ENCODE results near the gene CLEC7A. TPM values are rescaled to one million over a fixed set of nuclear protein-coding genes. Genes with fewer than 3 reads are reported as not detected.

The CLEC7A gene
- total RNA-seq, 2 donors from 2014 or later, result not detected

GRCh38 chr12:10068644-10069043 lies 61.4 kb downstream of the CLEC7A start:
- TF ChIP-seq, protein P1, sequence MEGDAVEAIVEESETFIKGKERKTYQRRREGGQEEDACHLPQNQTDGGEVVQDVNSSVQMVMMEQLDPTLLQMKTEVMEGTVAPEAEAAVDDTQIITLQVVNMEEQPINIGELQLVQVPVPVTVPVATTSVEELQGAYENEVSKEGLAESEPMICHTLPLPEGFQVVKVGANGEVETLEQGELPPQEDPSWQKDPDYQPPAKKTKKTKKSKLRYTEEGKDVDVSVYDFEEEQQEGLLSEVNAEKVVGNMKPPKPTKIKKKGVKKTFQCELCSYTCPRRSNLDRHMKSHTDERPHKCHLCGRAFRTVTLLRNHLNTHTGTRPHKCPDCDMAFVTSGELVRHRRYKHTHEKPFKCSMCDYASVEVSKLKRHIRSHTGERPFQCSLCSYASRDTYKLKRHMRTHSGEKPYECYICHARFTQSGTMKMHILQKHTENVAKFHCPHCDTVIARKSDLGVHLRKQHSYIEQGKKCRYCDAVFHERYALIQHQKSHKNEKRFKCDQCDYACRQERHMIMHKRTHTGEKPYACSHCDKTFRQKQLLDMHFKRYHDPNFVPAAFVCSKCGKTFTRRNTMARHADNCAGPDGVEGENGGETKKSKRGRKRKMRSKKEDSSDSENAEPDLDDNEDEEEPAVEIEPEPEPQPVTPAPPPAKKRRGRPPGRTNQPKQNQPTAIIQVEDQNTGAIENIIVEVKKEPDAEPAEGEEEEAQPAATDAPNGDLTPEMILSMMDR (conservative IDR thresholded peaks at IDR 0.05), result no peak
- Histone ChIP-seq H3K9me3 (ENCODE audit: control insufficient read depth, low read length) (no peaks in the 10 kb centered on the region), H3K27me3 (ENCODE audit: control insufficient read depth, insufficient read depth, low read length, poor library complexity, severe bottlenecking) (no peaks in the 10 kb centered on the region), H3K9ac (ENCODE audit: extremely low read depth, low read length, poor library complexity, severe bottlenecking) (no peak overlapping the region), H3K27ac (ENCODE audit: low read depth, low read length) (no peak overlapping the region), H3K4me1 (ENCODE audit: control insufficient read depth, insufficient read depth, low read length) (no peaks in the 10 kb centered on the region), H3K4me3 (ENCODE audit: low read length) (no peak overlapping the region), H3K36me3 (ENCODE audit: control insufficient read depth, insufficient read depth, low read length) (no peaks in the 10 kb centered on the region)
- H3K4me3 Mint-ChIP-seq, result no peak overlapping the region
- H3K9me3 Mint-ChIP-seq, result no peaks in the 10 kb centered on the region
- DNase-seq, result no peak
- peaks cover 3% of the 10 kb centered on the region for H3K4me1 Mint-ChIP-seq
- 88 to 100% methylated on average over 1 of the region's 1 CpG for WGBS, 2 experiments (ENCODE audit: insufficient coverage in 1 of 2, insufficient read length in 1 of 2)
- H3K36me3 Mint-ChIP-seq (ENCODE audit: low read depth), result no peaks in the 10 kb centered on the region
- no peaks in the 10 kb centered on the region for H3K27me3 Mint-ChIP-seq (ENCODE audit: insufficient read depth)
- no peak overlapping the region for H3K27ac Mint-ChIP-seq

- no peak for DNase-seq
- no peaks in the 10 kb centered on the region for H3K4me1 ChIP-seq (ENCODE audit: control insufficient read depth, insufficient read depth, low read length)
- no peak overlapping the region for H3K27ac Mint-ChIP-seq
- H3K27ac ChIP-seq (ENCODE audit: low read depth, low read length), result no peak overlapping the region
- H3K36me3 Mint-ChIP-seq (ENCODE audit: low read depth), result no peaks in the 10 kb centered on the region
- 63 to 80% methylated on average over 1 to 3 of the region's 3 CpGs for WGBS, 2 experiments (ENCODE audit: insufficient coverage in 1 of 2, insufficient read length in 1 of 2)
- H3K4me3 Mint-ChIP-seq, result no peak overlapping the region
- peaks cover 3% of the 10 kb centered on the region for H3K4me1 Mint-ChIP-seq
- H3K9ac ChIP-seq (ENCODE audit: extremely low read depth, low read length, poor library complexity, severe bottlenecking), result no peak overlapping the region
- H3K27me3 Mint-ChIP-seq (ENCODE audit: insufficient read depth), result no peaks in the 10 kb centered on the region
- TF ChIP-seq, protein P1 (conservative IDR thresholded peaks at IDR 0.05), result no peak
- H3K4me3 ChIP-seq (ENCODE audit: low read length), result no peak overlapping the region
- H3K9me3 Mint-ChIP-seq, result no peaks in the 10 kb centered on the region
- no peaks in the 10 kb centered on the region for H3K27me3 ChIP-seq (ENCODE audit: control insufficient read depth, insufficient read depth, low read length, poor library complexity, severe bottlenecking)
- H3K9me3 ChIP-seq (ENCODE audit: control insufficient read depth, low read length), result no peaks in the 10 kb centered on the region
- H3K36me3 ChIP-seq (ENCODE audit: control insufficient read depth, insufficient read depth, low read length), result no peaks in the 10 kb centered on the region
Measured at GRCh38 chr12:10067942-10068341, 62.1 kb downstream of the CLEC7A start.

- TF ChIP-seq, protein P1 (conservative IDR thresholded peaks at IDR 0.05), result no peak
- no peaks in the 10 kb centered on the region for H3K4me1 ChIP-seq (ENCODE audit: control insufficient read depth, insufficient read depth, low read length)
- Mint-ChIP-seq H3K27ac (no peak overlapping the region), H3K4me3 (no peak overlapping the region), H3K36me3 (ENCODE audit: low read depth) (no peaks in the 10 kb centered on the region), H3K27me3 (ENCODE audit: insufficient read depth) (no peaks in the 10 kb centered on the region), H3K4me1 (peaks cover 3% of the 10 kb centered on the region), H3K9me3 (no peaks in the 10 kb centered on the region)
- H3K36me3 ChIP-seq (ENCODE audit: control insufficient read depth, insufficient read depth, low read length), result no peaks in the 10 kb centered on the region
- 90 to 92% methylated on average over 2 to 4 of the region's 4 CpGs for WGBS, 2 experiments (ENCODE audit: insufficient coverage in 1 of 2, insufficient read length in 1 of 2)
- H3K4me3 ChIP-seq (ENCODE audit: low read length), result no peak overlapping the region
- no peaks in the 10 kb centered on the region for H3K9me3 ChIP-seq (ENCODE audit: control insufficient read depth, low read length)
- H3K27ac ChIP-seq (ENCODE audit: low read depth, low read length), result no peak overlapping the region
- H3K27me3 ChIP-seq (ENCODE audit: control insufficient read depth, insufficient read depth, low read length, poor library complexity, severe bottlenecking), result no peaks in the 10 kb centered on the region
- DNase-seq, result no peak
- H3K9ac ChIP-seq (ENCODE audit: extremely low read depth, low read length, poor library complexity, severe bottlenecking), result no peak overlapping the region
Measured at GRCh38 chr12:10067264-10067663, 62.7 kb downstream of the CLEC7A start.

Other genes starting within 250 kb of the CLEC7A start
- not detected for gene KLRF2, start 248.7 kb downstream of the CLEC7A start, total RNA-seq
- 1 to 10 TPM in 1 of 2 donors, not detected in 1; 3.8 TPM for gene CLEC2A, start 197.8 kb downstream of the CLEC7A start, total RNA-seq
- gene CLEC12A, start 158.8 kb downstream of the CLEC7A start, total RNA-seq, result not detected
- gene CLEC1B, start 131.1 kb downstream of the CLEC7A start, total RNA-seq, result not detected
- not detected for gene CLEC12B, start 119.6 kb downstream of the CLEC7A start, total RNA-seq
- not detected for gene CLEC9A, start 99.5 kb downstream of the CLEC7A start, total RNA-seq
- not detected for gene CLEC1A, start 31.2 kb downstream of the CLEC7A start, total RNA-seq
- gene OLR1, start 41.9 kb upstream of the CLEC7A start, total RNA-seq, result under 1 TPM in 1 of 2 donors, not detected in 1; 0.22 TPM
- not detected for gene TMEM52B, start 48.8 kb upstream of the CLEC7A start, total RNA-seq
- 100 to 1,000 TPM; 135 to 191 TPM for gene GABARAPL1, start 82.7 kb upstream of the CLEC7A start, total RNA-seq
- gene KLRD1, start 177.7 kb upstream of the CLEC7A start, total RNA-seq, result 1 to 10 TPM in 1 of 2 donors, under 1 TPM in 1; 0.59 to 2.2 TPM

Data from endodermal cell (in vitro differentiated cells).